HG03442 (cell line): ENCODE measurements around the gene NMU.
"Not testable (repeated sequence)": the region's sequence is repeated elsewhere in the genome, so short reads cannot be mapped to it uniquely, and the experiment has no call there.

Experiments used
- ATAC-seq: cut with Tn5 transposase; IDR thresholded peaks from one replicate; pipeline ENCODE4 v1.9.1; 2021; ENCODE audit warnings: mild to moderate bottlenecking, moderate library complexity; ENCODE audit not compliant: unreplicated experiment

NMU gene

DNA sequence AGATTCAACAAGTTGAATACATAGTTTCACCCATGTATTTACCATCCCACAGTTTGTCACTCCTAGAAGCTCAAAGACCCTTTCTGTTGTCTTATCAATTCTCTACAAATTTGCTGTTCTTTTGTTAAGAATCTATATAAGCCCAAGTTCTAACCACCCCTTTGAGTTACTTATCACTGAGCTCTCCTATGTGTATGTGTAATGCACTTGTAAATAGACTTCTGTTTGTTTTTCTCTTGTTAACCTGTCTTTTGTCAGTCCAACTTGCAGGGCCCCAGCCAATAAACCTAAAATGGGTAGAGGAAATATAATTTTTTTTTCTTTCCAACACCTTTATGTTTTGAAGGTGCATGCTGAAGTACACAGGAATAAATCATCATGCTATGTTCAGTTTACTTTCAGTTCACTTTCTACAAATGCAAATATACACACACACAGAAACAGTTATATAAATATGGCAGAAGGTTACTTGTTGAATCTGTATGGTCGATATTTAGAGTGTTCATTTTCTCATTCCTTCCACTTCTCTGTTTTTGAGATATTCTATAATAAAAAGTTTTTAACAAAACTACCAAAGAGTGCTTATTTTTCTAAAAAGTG lies 67.1 kb downstream of the NMU start:
- no peak for ATAC-seq

DNA sequence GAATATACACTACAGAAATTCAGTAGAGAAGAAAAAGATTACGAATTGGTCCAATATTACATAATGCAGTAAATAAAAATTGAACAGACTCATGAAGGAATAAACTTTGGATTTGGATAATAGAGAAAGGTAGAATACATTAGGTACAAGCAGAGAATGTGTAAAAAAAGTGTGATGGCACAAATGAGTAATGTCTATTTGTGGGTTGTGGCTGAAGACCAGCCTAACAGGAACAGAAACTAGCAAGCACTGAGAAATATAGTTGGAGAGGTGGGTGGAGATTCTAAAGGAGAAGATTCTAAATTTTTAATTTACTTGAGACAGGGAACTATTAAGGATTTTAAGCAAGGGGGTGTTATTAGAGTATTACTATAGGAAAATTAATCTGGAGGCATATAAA lies 74.2 kb downstream of the NMU start:
- peak; percentile 100 for ATAC-seq

DNA sequence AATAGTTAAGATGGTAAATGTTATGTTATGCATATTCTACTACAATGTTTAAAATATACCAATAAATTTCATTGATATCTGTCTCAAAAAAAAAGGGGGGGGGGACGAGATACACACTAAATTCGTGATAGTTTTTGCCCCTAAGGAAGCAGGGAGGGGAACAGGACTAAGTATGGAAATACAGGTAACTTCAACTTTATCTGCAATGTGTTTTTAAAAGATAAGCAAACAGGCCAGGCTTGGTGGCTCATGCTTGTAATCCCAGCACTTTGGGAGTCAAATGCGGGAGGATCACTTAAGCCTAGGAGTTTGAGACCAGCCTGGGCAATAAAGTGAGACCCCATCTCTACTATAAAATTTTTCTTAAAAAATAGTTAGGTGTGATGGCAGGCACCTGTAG lies 76.0 kb downstream of the NMU start:
- ATAC-seq = no peak

DNA sequence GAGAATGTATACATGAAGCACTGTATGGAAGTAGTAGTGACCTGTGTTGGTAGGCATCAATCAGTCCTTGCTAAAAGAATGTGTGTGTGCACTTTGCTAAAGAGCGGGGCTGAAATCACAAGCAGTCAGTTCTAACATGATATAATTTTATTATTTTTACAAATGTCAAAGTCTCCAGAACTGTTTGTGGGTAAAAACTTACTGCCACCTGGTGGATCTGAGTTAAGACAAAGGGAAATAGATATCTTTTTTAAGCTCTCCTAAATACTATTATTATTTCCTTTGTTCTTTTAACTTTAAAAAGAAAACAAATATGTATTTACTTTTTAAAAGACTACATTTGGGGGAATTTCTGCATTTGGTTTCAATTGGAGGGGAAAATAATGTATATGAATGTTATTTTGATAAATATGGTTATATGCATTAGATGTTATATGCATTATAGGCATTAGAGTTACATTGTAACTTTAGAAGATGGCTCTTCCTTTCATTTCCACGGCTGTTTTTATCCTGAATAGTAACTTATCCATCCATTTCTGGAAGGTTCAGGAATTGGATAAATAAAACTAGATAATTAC lies 81.6 kb downstream of the NMU start:
- ATAC-seq = no peak

DNA sequence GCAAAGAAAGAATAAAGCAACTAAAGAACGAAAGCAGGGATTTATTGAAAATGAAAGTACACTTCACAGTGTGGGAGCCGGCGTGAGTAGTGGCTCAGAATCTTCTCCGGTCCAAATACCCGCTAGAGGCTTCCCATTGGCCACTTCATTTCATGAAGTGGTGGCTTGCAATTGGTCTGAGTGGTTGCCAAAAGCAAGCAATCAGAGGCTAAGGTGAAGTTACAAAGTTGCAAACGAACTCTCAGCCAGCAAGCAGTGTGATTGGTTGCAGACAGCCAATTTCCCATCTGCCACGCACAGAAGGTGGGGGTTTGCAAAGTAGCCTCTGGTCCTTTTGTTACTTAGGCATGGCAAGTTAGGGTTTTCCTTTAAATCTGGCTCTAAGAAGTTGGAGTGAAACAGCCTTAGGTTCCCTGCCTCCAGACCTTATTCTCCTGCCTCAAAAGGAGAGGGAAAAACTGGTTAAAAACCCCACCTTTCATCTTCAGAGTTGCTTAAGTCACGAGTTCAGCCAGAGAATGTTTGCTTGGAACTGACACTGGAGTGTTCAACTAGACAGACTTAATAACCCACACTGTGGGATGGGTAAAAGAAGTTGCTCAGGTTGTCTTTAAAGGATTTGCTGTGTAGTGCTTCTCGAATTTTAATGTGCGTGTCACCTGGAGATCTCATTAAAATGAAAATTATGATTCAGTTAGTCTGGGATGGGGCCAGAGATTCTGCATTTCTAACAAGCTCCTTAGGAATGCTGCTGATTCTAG lies 82.5 kb downstream of the NMU start:
- no peak for ATAC-seq

DNA sequence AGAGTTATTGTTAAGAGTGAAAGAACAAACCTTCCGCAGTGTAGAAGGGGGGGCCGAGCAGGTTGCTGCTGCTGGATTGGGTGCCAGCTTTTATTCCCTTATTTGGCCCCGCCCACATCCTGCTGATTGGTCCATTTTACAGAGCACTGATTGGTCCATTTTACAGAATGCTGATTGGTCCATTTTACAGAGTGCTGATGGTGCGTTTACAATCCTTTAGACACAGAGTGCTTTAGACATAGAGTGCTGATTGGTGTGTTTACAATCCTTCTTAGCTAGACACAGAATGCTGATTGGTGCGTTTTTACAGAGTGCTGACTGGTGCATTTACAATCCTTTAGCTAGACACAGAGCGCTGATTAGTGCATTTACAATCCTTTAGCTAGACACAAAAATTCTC lies 84.1 kb downstream of the NMU start:
- not testable (repeated sequence) for ATAC-seq

DNA sequence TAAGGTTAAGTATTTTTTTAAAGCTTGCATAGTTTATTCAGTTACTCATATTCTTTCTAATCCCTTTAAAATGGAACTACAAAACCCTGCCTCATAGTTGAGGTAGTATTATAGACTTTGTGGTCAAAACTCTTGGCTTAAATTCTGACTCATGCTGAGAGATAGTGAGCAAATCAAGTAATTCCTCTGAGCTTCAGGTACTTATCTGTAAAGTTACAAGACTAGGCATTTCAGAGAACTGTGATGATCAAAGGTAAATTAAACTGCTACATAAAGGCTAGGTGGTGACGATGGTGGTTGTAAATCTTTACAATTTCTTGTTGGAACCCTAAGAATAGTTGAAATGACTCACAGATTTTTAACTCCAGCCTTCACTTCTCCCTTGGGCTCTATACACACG lies 86.2 kb downstream of the NMU start:
- no peak for ATAC-seq

DNA sequence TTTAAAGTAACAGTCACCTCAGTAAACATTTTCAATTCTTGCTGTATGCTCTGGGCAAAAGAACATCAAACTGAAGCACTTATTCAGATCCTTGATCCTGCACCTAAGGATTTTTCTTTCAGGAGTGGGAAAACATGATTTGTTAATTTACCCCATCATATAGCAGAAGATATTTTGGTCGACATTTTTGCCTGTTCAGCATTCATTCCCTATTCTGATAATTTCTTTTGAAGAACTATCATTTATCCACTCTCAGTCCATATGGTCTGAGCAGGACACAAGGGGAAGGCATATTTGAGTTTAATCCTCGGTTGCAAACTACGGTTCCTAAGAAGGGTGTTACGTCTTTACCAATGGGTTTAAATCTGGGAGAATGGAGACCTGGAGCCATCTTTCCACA lies 88.2 kb downstream of the NMU start:
- ATAC-seq = no peak

DNA sequence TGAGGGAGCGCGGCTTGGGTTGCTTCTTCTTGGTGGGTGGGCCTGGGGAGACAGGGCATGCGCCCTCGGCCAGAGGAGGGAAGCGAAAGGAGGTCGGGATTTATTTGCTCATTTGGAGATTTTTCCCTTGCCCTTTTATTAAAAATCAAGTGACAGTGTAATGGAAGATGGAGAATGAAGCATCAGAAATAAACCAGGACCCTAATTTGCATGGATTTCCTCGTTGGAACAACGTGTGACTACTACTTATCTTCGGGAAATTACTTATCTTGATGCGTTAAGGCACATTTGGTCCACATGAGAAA lies 88.7 kb downstream of the NMU start:
- ATAC-seq = no peak

DNA sequence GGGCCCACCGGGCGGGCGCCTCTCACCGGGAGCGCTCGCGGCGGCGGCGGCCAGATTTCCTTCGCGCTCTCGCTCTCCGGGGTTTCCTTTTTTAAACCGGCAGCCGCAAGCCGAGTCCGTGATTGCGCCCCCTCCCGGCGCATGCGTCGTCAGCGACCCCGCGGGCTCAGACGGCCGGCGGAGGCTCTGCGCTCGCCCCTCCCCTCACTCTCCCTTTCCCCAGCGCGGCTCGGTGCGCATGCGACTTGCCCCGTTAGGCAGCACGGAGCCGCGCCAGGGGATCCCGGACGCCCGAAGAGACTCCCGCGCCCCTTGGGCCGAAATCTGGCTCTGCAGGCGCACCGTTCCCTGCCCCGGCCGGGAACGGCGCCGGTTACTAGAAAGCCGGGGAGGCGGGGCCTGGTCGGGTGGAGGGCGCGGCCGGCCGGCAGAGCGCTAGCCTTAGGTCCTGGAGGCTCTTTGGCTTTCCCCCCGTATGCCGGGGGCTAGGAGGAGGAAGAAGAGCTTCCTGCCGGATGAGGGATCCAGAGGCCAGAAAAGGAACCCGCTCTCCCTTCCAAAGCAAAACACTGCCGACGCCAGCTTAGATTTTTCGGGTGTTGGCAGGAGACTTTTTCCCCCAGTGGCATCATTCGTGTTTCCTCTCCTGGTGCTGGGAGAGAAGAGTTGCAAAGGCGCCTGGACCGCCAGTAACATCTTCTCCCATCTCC lies 89.2 kb downstream of the NMU start, which contains the start of gene CLOCK:
TSS of gene CLOCK (minus strand) at position 154 of the 710 bp plus-strand sequence. CDS start 64,124 bp downstream, outside the sequence.
- ATAC-seq = peak; percentile 70

DNA sequence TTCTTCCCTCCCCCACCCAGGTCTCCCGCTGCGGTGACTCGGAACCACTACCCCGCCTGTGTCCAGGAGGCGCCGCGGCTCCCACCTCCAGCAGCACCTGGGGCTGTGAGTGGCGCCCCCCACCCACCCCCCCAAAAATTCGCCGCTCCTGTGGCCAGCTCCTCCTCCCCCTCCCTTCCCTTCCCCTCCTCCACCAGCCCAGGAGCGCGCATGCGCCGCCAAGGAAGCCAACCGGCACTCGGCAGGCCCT lies 89.7 kb downstream of the NMU start:
- ATAC-seq = peak; percentile 40

DNA sequence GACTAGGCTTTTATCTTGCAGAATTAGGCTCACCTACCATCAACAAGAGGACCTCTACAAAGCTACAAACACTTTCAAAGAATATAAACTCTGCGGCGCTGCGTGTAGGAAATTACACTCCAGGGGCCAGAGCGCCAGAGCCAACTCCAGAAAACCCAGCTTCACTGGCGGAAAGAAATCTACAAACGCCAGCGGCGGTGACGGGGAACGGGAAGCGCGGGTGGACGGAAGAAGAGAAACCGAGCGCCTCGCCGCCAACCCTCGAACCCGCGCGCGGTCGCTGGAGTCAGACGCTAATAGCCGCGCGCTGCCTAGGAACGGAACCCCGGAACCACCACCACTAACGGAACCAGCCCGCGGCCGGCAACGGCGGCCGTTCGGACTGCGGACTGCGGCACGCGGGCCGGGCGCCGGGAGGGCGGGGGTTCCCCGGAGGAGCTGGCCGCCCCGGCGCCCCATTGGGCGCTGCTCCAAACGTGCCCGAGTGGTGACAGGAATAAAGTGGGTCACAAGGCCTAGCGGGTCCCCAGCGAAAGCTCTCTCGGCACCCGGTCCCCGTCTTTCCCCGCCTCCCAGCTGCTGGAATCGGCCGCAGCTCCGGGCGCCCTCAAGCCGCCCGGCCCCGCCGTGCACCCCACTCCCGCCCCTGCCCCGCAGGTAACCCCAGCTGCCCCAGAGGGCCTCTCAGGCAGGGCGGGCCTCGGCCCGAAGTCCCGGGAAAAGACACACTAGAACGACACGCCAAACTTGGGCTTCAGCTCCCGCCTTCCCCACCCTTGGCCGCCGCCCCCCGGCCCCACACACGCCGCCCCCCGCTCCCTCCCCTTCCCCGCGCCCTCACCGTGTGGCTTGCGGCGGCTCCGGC lies 90.2 kb downstream of the NMU start:
- ATAC-seq = peak; percentile 43
